Tibial artery (tissue), 4 donors: ENCODE results near the gene CDK17.
"Not testable (repeated sequence)": the region's sequence is repeated elsewhere in the genome, so short reads cannot be mapped to it uniquely, and the experiment has no call there.

ENCODE experiments used
- DNase-seq, 2 donors: peaks; one replicate each; pipeline ENCODE4 v3.0.0-alpha.2; 2019
- H3K27ac ChIP-seq, 2 donors: fragments of 200-600 bp; sonication (generic) in 1 of 2; 1 replicate in 1 of 2; 2 replicates in 1 of 2; pipeline ENCODE4 v1.5.1; 2018 to 2019; ENCODE audit warnings: mild to moderate bottlenecking in 1 of 2
- H3K27me3 ChIP-seq, 2 donors: fragments of 200-600 bp; sonication (generic) in 1 of 2; one replicate each; pipeline versions ENCODE4 v1.5.1 to v1.6.0; 2016 to 2019
- H3K36me3 ChIP-seq, 3 donors: fragments of 200-600 bp; sonication (generic) in 2 of 3; one replicate each; pipeline ENCODE4 v1.5.1; 2016 to 2019; ENCODE audit warnings: mild to moderate bottlenecking in 2 of 3
- H3K4me1 ChIP-seq, 4 donors: fragments of 200-600 bp; sonication (generic) in 2 of 4; 1 replicate in 3 of 4; 2 replicates in 1 of 4; pipeline ENCODE4 v1.5.1; 2016 to 2019
- H3K4me3 ChIP-seq, 2 donors: fragments of 200-600 bp; sonication (generic) in 1 of 2; 1 replicate in 1 of 2; 2 replicates in 1 of 2; pipeline ENCODE4 v1.5.1; 2018 to 2019; ENCODE audit warnings: mild to moderate bottlenecking in 2 of 2
- H3K9me3 ChIP-seq, 3 donors: fragments of 200-600 bp; sonication (generic) in 1 of 3; one replicate each; pipeline ENCODE4 v1.5.1; 2016 to 2019
- intact Hi-C: fragments of 100-400 bp; cut with DNase I; formaldehyde crosslinking; loops from one replicate; pipeline ENCODE4 v1.15.0; 2023; ENCODE audit warnings: low total_unique reads
- TF ChIP-seq, protein P1 (sequence below), 2 experiments: fragments of 200-600 bp in 1 of 2; fragments of 450-650 bp in 1 of 2; IDR thresholded peaks; one replicate each; pipeline ENCODE4 v1.5.1; 2017 to 2019; ENCODE audit warnings: antibody characterized with exemption in 2 of 2, mild to moderate bottlenecking in 1 of 2, moderate library complexity in 1 of 2

The CDK17 gene

DNA sequence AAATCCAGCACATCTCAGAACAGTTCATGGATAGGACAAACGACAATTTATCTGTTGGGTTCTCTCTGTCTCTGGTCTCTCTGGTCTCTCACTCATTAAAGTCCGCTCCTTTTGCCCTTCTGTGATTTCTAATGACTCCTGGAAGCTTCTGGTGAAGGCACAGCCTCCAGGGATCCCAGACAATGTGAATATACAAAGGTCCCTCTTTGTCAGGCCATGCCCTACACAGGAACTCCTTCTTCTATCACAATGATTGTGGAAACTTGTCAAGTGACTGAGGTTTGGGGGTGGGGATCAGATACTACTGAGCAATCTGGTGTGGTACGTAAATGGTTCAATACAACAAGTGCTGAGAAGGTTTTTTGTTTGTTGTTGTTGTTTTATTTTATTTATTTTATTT lies 42.7 kb upstream of the CDK17 start:
- no peaks in the 10 kb centered on the region for H3K27me3 ChIP-seq
- no peaks in the 10 kb centered on the region for H3K36me3 ChIP-seq
- no peaks in the 10 kb centered on the region for H3K4me1 ChIP-seq
- TF ChIP-seq, protein P1, sequence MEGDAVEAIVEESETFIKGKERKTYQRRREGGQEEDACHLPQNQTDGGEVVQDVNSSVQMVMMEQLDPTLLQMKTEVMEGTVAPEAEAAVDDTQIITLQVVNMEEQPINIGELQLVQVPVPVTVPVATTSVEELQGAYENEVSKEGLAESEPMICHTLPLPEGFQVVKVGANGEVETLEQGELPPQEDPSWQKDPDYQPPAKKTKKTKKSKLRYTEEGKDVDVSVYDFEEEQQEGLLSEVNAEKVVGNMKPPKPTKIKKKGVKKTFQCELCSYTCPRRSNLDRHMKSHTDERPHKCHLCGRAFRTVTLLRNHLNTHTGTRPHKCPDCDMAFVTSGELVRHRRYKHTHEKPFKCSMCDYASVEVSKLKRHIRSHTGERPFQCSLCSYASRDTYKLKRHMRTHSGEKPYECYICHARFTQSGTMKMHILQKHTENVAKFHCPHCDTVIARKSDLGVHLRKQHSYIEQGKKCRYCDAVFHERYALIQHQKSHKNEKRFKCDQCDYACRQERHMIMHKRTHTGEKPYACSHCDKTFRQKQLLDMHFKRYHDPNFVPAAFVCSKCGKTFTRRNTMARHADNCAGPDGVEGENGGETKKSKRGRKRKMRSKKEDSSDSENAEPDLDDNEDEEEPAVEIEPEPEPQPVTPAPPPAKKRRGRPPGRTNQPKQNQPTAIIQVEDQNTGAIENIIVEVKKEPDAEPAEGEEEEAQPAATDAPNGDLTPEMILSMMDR (IDR thresholded peaks at IDR 0.05): no peak
- intact Hi-C loops: no loop called here
- H3K4me3 ChIP-seq: no peak overlapping the region
- DNase-seq: no peak
- no peaks in the 10 kb centered on the region for H3K9me3 ChIP-seq
- no peak overlapping the region for H3K27ac ChIP-seq

DNA sequence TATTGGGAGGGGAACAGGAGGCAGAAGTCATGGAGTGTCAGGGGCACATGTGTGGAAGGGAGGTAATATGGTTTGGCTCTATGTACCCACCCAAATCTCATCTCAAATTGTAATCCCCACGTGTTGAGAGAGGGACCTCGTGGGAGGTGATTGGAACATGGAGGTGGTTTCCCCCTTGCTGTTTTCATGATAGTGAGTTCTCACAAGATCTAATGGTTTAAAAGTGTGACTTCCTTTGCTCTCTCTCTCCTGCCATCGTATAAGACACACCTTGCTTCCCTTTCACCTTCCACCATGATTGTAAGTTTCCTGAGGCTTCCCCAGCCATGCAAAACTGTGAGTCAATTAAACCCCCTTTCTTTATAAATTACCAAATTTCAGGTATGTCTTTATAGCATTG lies 41.6 kb upstream of the CDK17 start:
- DNase-seq: no peak
- Histone ChIP-seq H3K4me3 (no peak overlapping the region), H3K36me3 (no peaks in the 10 kb centered on the region), H3K9me3 (no peaks in the 10 kb centered on the region), H3K27me3 (no peaks in the 10 kb centered on the region), H3K27ac (no peak overlapping the region), H3K4me1 (no peaks in the 10 kb centered on the region)
- TF ChIP-seq, protein P1 (IDR thresholded peaks at IDR 0.05): no peak
- intact Hi-C loops: no loop called here

DNA sequence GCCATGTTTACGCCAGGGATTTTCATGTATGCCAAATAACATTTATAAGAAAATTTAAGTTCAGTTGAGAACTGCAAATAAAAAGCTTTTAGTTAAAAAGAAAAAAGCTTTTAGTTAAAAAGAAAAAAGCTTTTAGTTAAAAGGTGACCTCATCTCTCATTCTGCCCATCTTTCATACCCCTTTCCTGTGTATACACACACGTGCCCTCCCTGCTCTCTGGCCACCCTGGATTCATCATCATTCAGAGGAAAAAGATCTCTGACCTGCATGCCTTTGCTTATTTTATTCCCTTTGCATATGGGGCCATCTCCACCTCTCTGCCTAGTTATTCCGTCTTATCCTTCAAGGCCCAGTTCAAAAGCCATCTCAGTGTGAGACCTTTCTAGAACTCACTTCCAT lies 38.1 kb upstream of the CDK17 start:
- no peak overlapping the region for H3K4me3 ChIP-seq
- H3K36me3 ChIP-seq: no peaks in the 10 kb centered on the region
- TF ChIP-seq, protein P1 (IDR thresholded peaks at IDR 0.05): no peak
- H3K27me3 ChIP-seq: no peaks in the 10 kb centered on the region
- no peak overlapping the region for H3K27ac ChIP-seq
- no peaks in the 10 kb centered on the region for H3K9me3 ChIP-seq
- no peak for DNase-seq
- intact Hi-C loops: no loop called here
- H3K4me1 ChIP-seq: no peaks in the 10 kb centered on the region

DNA sequence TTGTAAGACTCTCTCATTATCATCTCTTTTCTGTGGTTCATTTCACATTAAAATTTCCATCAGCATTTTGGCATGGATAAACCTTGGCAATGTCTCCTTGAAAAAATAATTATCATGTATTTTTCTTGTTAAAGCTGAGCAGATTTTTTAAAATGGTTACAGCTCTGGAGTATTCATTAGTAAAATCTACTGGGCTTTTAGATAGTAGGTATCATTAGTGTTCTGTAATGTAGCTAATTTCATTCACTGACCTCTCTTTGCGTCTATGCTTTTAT lies 36.9 kb upstream of the CDK17 start:
- TF ChIP-seq, protein P1 (IDR thresholded peaks at IDR 0.05): no peak
- no peak overlapping the region for H3K27ac ChIP-seq
- intact Hi-C loops: no loop called here
- H3K27me3 ChIP-seq: no peaks in the 10 kb centered on the region
- H3K4me1 ChIP-seq: no peaks in the 10 kb centered on the region
- no peaks in the 10 kb centered on the region for H3K36me3 ChIP-seq
- H3K9me3 ChIP-seq: no peaks in the 10 kb centered on the region
- no peak overlapping the region for H3K4me3 ChIP-seq
- no peak for DNase-seq

DNA sequence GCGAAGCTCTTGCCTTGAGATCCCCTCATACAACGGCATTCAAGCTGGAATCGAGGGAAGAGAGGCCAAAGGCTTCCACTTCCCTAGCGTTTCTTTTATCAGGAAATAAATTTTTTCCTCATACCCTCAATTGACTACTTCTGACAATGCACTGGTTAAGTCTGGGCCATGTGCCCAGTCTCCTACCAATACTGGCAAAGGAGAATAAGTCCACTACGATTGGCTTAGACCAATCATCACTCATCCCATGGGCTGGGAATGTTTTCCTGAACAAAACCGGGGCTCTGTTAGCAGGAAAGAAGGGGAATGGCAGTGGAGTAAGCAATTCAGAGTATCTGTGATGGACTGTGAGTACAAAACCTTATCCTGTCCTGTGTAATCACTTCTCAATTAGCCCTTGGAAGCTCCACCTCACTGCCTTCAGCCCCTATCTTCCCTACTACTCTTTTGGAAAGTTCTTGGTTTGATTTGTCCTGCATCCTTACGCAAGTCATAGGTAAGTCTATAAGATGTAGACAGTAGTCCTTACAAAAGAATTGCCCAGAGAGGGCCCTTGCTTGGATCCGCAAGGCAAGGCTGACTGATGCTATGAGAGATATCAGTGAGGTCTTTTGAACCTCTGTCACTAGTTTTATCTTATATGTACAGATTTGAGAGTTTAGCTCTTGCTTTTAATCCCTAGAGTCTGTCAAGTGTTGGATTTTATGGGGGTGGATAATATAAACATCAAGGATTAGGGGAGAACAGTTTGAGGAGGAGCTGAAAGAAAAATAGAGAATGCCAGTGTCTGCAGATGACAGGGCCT lies 36.3 kb upstream of the CDK17 start:
- Histone ChIP-seq H3K27ac (no peak overlapping the region), H3K36me3 (no peaks in the 10 kb centered on the region), H3K4me3 (no peak overlapping the region), H3K4me1 (no peaks in the 10 kb centered on the region), H3K9me3 (no peaks in the 10 kb centered on the region), H3K27me3 (no peaks in the 10 kb centered on the region)
- TF ChIP-seq, protein P1 (IDR thresholded peaks at IDR 0.05): no peak
- DNase-seq: no peak
- intact Hi-C loops: no loop called here

DNA sequence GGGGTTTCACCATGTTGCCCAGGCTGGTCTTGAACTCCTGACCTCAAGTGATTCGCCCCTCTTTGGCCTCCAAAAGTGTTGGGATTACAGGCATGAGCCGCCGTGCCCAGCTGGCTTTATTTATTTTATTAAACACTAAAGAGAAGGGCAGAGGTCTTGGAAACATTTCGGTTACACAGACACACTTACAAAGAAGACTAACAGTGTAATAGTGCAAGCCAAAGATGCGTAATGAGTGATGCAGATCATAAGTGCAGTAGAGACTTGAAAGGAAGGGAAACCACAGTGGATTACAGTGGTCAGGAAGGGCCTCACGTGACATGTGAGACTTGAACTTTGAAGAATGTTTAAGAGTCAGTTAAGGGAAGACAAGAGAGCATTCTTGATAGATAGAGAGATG lies 33.9 kb upstream of the CDK17 start:
- intact Hi-C loops: no loop called here
- H3K36me3 ChIP-seq: no peaks in the 10 kb centered on the region
- no peak for DNase-seq
- TF ChIP-seq, protein P1 (IDR thresholded peaks at IDR 0.05): no peak
- H3K4me1 ChIP-seq: no peaks in the 10 kb centered on the region
- H3K27me3 ChIP-seq: no peaks in the 10 kb centered on the region
- H3K27ac ChIP-seq: no peak overlapping the region
- H3K4me3 ChIP-seq: no peak overlapping the region
- no peaks in the 10 kb centered on the region for H3K9me3 ChIP-seq

DNA sequence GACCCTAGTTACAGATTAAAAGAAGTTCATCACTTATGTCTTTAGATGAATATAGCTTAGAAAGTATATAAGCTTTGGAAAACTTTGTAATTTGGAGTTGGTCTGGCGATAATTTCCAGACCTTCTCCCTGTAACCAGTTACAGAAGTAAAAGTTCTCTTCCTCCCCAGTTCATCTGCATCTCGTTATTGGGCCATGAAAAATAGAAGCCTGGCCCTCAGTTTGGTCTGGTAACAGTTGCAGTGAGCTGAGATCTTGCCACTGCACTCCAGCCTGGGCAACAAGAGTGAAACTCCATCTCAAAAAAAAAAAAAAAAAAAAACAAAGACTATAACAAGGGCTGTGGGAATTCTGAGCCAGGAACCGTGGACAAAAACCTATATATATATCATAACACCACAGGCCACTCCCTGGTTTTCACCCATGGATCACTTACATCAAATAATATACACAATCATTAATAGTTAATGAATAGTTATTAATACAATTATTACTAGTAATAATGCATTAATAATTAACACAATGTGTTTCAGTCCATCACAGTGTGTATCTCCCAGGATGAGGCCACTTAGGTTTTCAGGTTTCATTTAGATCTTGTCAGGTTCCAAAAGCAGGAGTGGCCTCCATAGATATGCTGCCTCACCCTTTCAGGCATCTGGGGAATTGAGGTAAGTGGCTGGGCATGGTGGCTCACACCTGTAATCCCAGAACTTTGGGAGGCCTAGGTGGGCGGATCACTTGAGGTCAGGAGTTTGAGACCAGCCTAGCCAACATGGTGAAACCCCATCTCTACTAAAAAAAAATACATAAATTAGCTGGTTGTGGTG lies 32.5 kb upstream of the CDK17 start:
- H3K27me3 ChIP-seq, DNase-seq, H3K9me3 ChIP-seq, H3K27ac ChIP-seq, intact Hi-C loops, H3K4me3 ChIP-seq, H3K36me3 ChIP-seq, H3K4me1 ChIP-seq: not testable (repeated sequence)
